Measurements from ENCODE around the gene GNB1.
"Not testable (repeated sequence)": the region's sequence is repeated elsewhere in the genome, so short reads cannot be mapped to it uniquely, and the experiment has no call there.

The GNB1 gene

GRCh38 chr1:1889847-1890505, 911 bp downstream of the GNB1 start:
- peak in 4 of 5 experiments; percentile 10 to 61 (median 38) for DNase-seq

GRCh38 chr1:1889090-1889750, 1.7 kb downstream of the GNB1 start:
- DNase-seq = no peak

GRCh38 chr1:1883890-1884289, 7.0 kb downstream of the GNB1 start:
- not testable (repeated sequence) for DNase-seq

GRCh38 chr1:1883092-1883873, 7.6 kb downstream of the GNB1 start:
- no peak for DNase-seq

- no peak for DNase-seq
Measured at GRCh38 chr1:1881727-1882126, 9.2 kb downstream of the GNB1 start.

GRCh38 chr1:1880617-1881312, 10.1 kb downstream of the GNB1 start:
- no peak for DNase-seq

- DNase-seq = no peak
Measured at GRCh38 chr1:1879942-1880341, 10.9 kb downstream of the GNB1 start.

GRCh38 chr1:1877865-1878436, 12.9 kb downstream of the GNB1 start:
- DNase-seq = no peak

- DNase-seq = no peak
Measured at GRCh38 chr1:1876335-1876930, 14.5 kb downstream of the GNB1 start.

- DNase-seq = peak in 1 of 5 experiments; percentile 82
Measured at GRCh38 chr1:1875932-1876331, 15.0 kb downstream of the GNB1 start.

- DNase-seq = no peak
Measured at GRCh38 chr1:1874901-1875300, 16.0 kb downstream of the GNB1 start.

GRCh38 chr1:1873186-1873585, 17.7 kb downstream of the GNB1 start:
- DNase-seq = no peak

- DNase-seq = no peak
Measured at GRCh38 chr1:1872329-1872994, 18.4 kb downstream of the GNB1 start.

GRCh38 chr1:1869469-1869868, 21.4 kb downstream of the GNB1 start:
- no peak for DNase-seq

- DNase-seq = no peak
Measured at GRCh38 chr1:1867164-1867563, 23.7 kb downstream of the GNB1 start.

- no peak for DNase-seq
Measured at GRCh38 chr1:1862905-1863547, 27.9 kb downstream of the GNB1 start.

- DNase-seq = not testable (repeated sequence)
Measured at GRCh38 chr1:1861761-1862310, 29.1 kb downstream of the GNB1 start.

GRCh38 chr1:1861339-1861730, 29.6 kb downstream of the GNB1 start:
- no peak for DNase-seq

- peak in 1 of 5 experiments; percentile 37 for DNase-seq
Measured at GRCh38 chr1:1859970-1860697, 30.8 kb downstream of the GNB1 start.
